Calu3 (cell line): ENCODE data around the gene LMF1. TPM values are rescaled to one million over a fixed set of nuclear protein-coding genes. Genes with fewer than 3 reads are reported as not detected.

Experiments used
- BruUV-seq: library from RNA; stranded (reverse); fragments of 400-500 nt; replicated peaks from 2 replicates; lab custom pipeline; 2021; lab: Mats Ljungman, UMichigan
- CTCF ChIA-PET: fragments of 300-600 bp; sonication (Branson Sonifier 250); formaldehyde crosslinking; loops from one replicate; lab custom pipeline; 2022; ENCODE audit warnings: antibody characterized with exemption; lab: Charles Lee
- DNase-seq: peaks from one replicate; pipeline ENCODE4 v3.0.0; 2022
- H3K27ac Mint-ChIP-seq: one replicate; pipeline ENCODE4 v1.8.0; 2022; ENCODE audit warnings: mixed read lengths; ENCODE audit not compliant: unreplicated experiment
- H3K27me3 Mint-ChIP-seq: one replicate; pipeline ENCODE4 v1.8.0; 2022; ENCODE audit warnings: mixed read lengths; ENCODE audit not compliant: unreplicated experiment
- H3K36me3 Mint-ChIP-seq: one replicate; pipeline ENCODE4 v1.8.0; 2022; ENCODE audit warnings: mild to moderate bottlenecking, moderate library complexity, mixed read lengths; ENCODE audit not compliant: insufficient read depth, unreplicated experiment
- H3K4me1 Mint-ChIP-seq: one replicate; pipeline ENCODE4 v1.8.0; 2022; ENCODE audit warnings: mild to moderate bottlenecking, low read depth, mixed read lengths; ENCODE audit not compliant: unreplicated experiment
- H3K4me3 Mint-ChIP-seq: one replicate; pipeline ENCODE4 v1.8.0; 2022; ENCODE audit warnings: mild to moderate bottlenecking, low read depth, moderate library complexity, mixed read lengths; ENCODE audit not compliant: unreplicated experiment
- H3K9me3 Mint-ChIP-seq: one replicate; pipeline ENCODE4 v1.8.0; 2022; ENCODE audit warnings: low read depth, mixed read lengths; ENCODE audit not compliant: unreplicated experiment
- CTCF ChIP-seq: fragments of 200-600 bp; IDR thresholded peaks from one replicate; pipeline ENCODE4 v1.8.0; 2022; ENCODE audit warnings: antibody characterized with exemption; ENCODE audit not compliant: unreplicated experiment
- intact Hi-C: fragments of 100-400 bp; cut with micrococcal nuclease; formaldehyde crosslinking; loops from one replicate; pipeline ENCODE4 v1.10.0; 2022; ENCODE audit not compliant: unreplicated experiment
- total RNA-seq: library from RNA; stranded (reverse); gene quantifications from 2 replicates; pipeline ENCODE4 v1.2.3, GENCODE V29; 2022

The LMF1 gene
- total RNA-seq, 1 experiment from 2014 or later: 31.9 TPM

GRCh38 chr16:844638-845350, 126.0 kb downstream of the LMF1 start:
- no peak for DNase-seq
- Mint-ChIP-seq H3K4me1 (no peaks in the 10 kb centered on the region), H3K9me3 (peaks cover 3% of the 10 kb centered on the region), H3K36me3 (peaks cover 10% of the 10 kb centered on the region), H3K27ac (no peak overlapping the region), H3K4me3 (no peak overlapping the region), H3K27me3 (peaks cover 56% of the 10 kb centered on the region)
- CTCF ChIA-PET: no interaction called here
- no TSS peak for BruUV-seq
- TF ChIP-seq CTCF: no peak
- intact Hi-C loops: no loop called here

- Mint-ChIP-seq H3K9me3 (peaks cover 3% of the 10 kb centered on the region), H3K4me1 (no peaks in the 10 kb centered on the region), H3K27ac (no peak overlapping the region), H3K36me3 (peaks cover 4% of the 10 kb centered on the region), H3K4me3 (no peak overlapping the region), H3K27me3 (peaks cover 66% of the 10 kb centered on the region)
- intact Hi-C loops: no loop called here
- no TSS peak for BruUV-seq
- CTCF ChIA-PET: interaction anchor here (0.7 kb wide), 1 partner anchor 101 kb away, joined by 3 read pairs; no protein-coding TSS in a partner anchor
- DNase-seq: no peak
- no peak for TF ChIP-seq CTCF
Observed at GRCh38 chr16:843771-844170, 127.0 kb downstream of the LMF1 start.

GRCh38 chr16:842711-843560, 127.8 kb downstream of the LMF1 start:
- no peak overlapping the region for H3K4me3 Mint-ChIP-seq
- TF ChIP-seq CTCF: no peak
- H3K36me3 Mint-ChIP-seq: peaks cover 4% of the 10 kb centered on the region
- H3K4me1 Mint-ChIP-seq: no peaks in the 10 kb centered on the region
- H3K9me3 Mint-ChIP-seq: peaks cover 3% of the 10 kb centered on the region
- intact Hi-C loops: no loop called here
- DNase-seq: no peak
- BruUV-seq: no TSS peak
- CTCF ChIA-PET: no interaction called here
- H3K27ac Mint-ChIP-seq: no peak overlapping the region
- H3K27me3 Mint-ChIP-seq: peaks cover 75% of the 10 kb centered on the region

GRCh38 chr16:842061-842476, 128.7 kb downstream of the LMF1 start:
- Mint-ChIP-seq H3K4me1 (no peaks in the 10 kb centered on the region), H3K4me3 (no peak overlapping the region), H3K27me3 (peaks cover 75% of the 10 kb centered on the region), H3K36me3 (peaks cover 4% of the 10 kb centered on the region), H3K9me3 (peaks cover under 1% of the 10 kb centered on the region), H3K27ac (no peak overlapping the region)
- intact Hi-C loops: no loop called here
- CTCF ChIA-PET: no interaction called here
- TF ChIP-seq CTCF: no peak
- no TSS peak for BruUV-seq
- no peak for DNase-seq
